GM18517 (cell line): Measurements from ENCODE around the gene RBKS.

Experiments used
- ATAC-seq: cut with Tn5 transposase; IDR thresholded peaks from one replicate; pipeline ENCODE4 v1.9.1; 2021; ENCODE audit warnings: mild to moderate bottlenecking, moderate library complexity; ENCODE audit not compliant: unreplicated experiment

Gene RBKS

GRCh38 chr2:27890146-27890923 lies at the start of gene RBKS, which contains the start of gene BABAM2:
Gene RBKS (minus strand): TSS chr2:27890387. CDS start chr2:27890345, 42 bp downstream.
Gene BABAM2 (plus strand): TSS chr2:27890729. CDS start chr2:27894557, 3,828 bp downstream.
- peak; percentile 73 for ATAC-seq

- no peak for ATAC-seq
Measured at GRCh38 chr2:27935026-27935425, 44.8 kb upstream of the RBKS start.

GRCh38 chr2:27932396-27932795 lies 42.2 kb upstream of the RBKS start:
- ATAC-seq: no peak

- ATAC-seq: no peak
Measured at GRCh38 chr2:27931361-27931950, 41.3 kb upstream of the RBKS start.

- ATAC-seq: no peak
Measured at GRCh38 chr2:27929916-27930486, 39.8 kb upstream of the RBKS start.

GRCh38 chr2:27925766-27926472 lies 35.7 kb upstream of the RBKS start:
- no peak for ATAC-seq

- no peak for ATAC-seq
Measured at GRCh38 chr2:27922842-27923241, 32.7 kb upstream of the RBKS start.

- ATAC-seq: no peak
Measured at GRCh38 chr2:27921880-27922547, 31.8 kb upstream of the RBKS start.

GRCh38 chr2:27921424-27921823 lies 31.2 kb upstream of the RBKS start:
- no peak for ATAC-seq

GRCh38 chr2:27920148-27920885 lies 30.1 kb upstream of the RBKS start:
- ATAC-seq: no peak

- ATAC-seq: no peak
Measured at GRCh38 chr2:27916293-27916995, 26.3 kb upstream of the RBKS start.

- ATAC-seq: no peak
Measured at GRCh38 chr2:27915874-27916273, 25.7 kb upstream of the RBKS start.

- no peak for ATAC-seq
Measured at GRCh38 chr2:27915191-27915590, 25.0 kb upstream of the RBKS start.

- no peak for ATAC-seq
Measured at GRCh38 chr2:27914805-27915175, 24.6 kb upstream of the RBKS start.

GRCh38 chr2:27914041-27914804 lies 24.0 kb upstream of the RBKS start:
- ATAC-seq: no peak

- no peak for ATAC-seq
Measured at GRCh38 chr2:27912512-27912911, 22.3 kb upstream of the RBKS start.

GRCh38 chr2:27911458-27912210 lies 21.4 kb upstream of the RBKS start:
- no peak for ATAC-seq

GRCh38 chr2:27909901-27910300 lies 19.7 kb upstream of the RBKS start:
- ATAC-seq: no peak
